ENCODE measurements around the gene KRTAP5-3. TPM values are rescaled to one million over a fixed set of nuclear protein-coding genes. Genes with fewer than 3 reads are reported as not detected.
"Not testable (repeated sequence)": the region's sequence is repeated elsewhere in the genome, so short reads cannot be mapped to it uniquely, and the experiment has no call there.

The KRTAP5-3 gene
- total RNA-seq, 1 donor from 2014 or later, result not detected

DNA sequence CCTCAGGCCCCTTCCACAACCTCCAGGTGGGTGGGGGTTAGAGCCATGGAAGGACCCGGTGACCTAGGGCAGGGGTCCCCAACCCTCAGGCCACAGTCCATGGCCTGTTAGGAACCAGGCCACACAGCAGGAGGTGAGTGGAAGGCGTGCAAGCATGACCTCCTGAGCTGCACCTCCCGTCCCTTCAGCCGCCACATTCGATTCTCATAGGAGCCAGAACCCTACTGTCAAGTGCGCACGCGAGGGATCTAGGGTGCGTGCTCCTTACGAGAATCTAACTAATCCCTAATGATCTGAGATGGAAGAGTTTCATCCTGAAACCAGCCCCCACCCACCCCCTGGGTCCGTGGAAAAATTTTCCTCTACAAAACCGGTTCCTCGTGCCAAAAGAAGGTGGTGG is 17.3 kb upstream of the KRTAP5-3 start:
- ATAC-seq (no peak), DNase-seq (no peak)
- intact Hi-C loops (cut with micrococcal nuclease), result no loop called here

DNA sequence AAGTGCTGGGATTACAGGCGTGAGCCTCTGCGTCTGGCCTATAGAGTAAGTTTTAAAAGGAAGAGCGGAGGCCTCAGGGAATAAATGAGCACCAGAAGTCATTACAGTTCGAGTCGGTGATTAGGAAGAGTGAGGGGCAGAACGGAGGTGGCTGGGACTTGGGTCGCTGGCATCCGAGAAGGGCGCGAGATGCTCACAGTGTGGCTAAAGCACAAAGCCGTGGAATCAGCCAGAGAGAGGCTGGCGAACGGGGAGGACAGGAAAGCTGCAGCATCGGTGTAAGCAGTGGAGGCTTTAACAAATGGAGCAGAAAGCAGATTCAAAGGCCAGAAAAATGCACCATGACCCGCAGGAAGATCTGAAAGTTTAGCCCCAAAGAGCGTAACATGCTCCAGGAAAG is 16.4 kb upstream of the KRTAP5-3 start:
- DNase-seq (no peak), ATAC-seq (no peak)
- intact Hi-C loops (cut with micrococcal nuclease), result no loop called here

DNA sequence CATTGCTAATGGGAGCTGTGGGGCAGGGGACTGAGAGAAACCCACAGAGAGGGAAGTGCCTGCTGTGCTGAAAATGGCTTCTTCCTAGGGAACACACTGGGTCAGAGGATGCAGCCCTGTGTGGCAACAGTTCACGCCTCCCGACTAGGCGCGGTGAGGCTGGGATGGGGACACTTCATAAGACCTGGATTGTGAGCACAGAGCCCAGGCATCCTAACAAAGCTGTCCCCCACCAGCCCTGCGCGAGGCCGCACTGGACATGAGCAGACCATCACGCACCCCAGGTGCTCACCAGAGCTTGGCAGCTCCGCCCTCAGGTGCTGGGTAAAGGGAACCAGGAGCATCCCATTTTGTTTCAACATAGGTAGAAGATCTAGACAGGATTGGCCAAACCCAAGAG is 15.5 kb upstream of the KRTAP5-3 start:
- DNase-seq (no peak), ATAC-seq (no peak)
- intact Hi-C loops (cut with micrococcal nuclease), result no loop called here

DNA sequence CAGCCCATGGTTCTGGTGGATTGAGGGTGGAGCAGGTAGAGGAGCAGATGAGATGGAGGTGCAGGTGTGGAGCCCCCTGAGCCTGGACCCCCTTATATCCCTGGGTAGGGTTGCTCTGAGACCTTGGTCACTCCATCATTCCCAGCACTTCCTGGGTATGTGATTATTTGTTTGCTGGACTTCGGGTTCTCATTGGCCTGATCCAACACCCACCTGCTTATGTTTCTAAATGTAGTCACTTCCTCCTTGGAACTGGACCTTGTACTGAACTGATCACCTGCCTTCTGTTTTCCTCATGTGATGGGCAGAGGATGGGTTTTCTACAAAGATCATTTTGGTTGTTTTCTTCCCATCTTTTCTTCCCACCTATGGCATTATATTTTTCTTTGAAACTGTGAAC is 13.8 kb upstream of the KRTAP5-3 start, which contains the start of gene KRTAP5-4:
KRTAP5-4 (minus strand) TSS at position 53 of the 400 bp plus-strand sequence; CDS start at position 8, 45 bp downstream.
- no peak for ATAC-seq
- intact Hi-C loops (cut with micrococcal nuclease), result no loop called here
- no peak for DNase-seq

DNA sequence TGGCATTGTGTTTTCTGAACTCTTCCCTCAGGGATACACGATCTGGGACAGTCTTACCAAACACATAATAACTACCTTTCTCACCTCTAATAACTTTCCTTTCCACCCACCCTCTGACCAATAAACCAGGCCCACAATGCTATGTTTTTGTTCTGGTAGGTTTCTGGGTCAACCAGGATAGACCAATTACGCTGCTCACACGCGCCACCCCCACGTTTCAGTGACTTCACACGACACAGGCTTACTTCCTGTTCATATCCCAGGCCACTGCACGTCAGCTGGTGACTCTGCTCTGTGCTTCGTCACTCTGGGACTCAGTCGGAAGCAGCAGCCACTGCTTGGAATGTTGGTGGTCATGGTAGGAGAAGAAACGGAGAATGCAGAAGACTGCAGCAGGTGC is 11.2 kb upstream of the KRTAP5-3 start:
- intact Hi-C loops (cut with micrococcal nuclease), result no loop called here
- no peak for ATAC-seq

GRCh38 chr11:1618231-1618630 is 10.0 kb upstream of the KRTAP5-3 start:
- intact Hi-C loops (cut with micrococcal nuclease), result no loop called here
- DNase-seq (no peak), ATAC-seq (no peak)

More for the DNA sequence above, 11.2 kb upstream of the KRTAP5-3 start:
- DNase-seq, result no peak

DNA sequence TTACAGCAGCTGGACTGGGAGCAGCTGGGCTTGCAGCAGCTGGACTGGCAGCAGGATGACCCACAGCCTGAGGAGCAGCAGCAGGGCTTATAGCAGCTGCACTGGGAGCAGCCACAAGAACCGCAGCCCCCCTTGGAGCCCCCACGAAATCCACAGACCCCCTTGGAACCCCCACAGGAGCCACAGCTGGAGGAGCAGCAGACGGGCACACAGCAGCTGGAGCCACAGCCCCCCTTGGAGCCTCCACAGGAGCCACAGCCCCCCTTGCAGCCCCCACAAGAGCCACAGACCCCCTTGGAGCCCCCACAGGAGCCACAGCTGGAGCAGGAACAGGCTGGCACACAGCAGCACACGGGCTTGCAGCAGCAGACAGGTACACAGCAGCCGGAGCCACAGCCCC is 362 bp downstream of the KRTAP5-3 start:
- intact Hi-C loops (cut with micrococcal nuclease); DNase-seq; ATAC-seq: not testable (repeated sequence)

GRCh38 chr11:1607156-1607845 is 962 bp downstream of the KRTAP5-3 start:
- DNase-seq; intact Hi-C loops (cut with micrococcal nuclease); ATAC-seq: not testable (repeated sequence)

DNA sequence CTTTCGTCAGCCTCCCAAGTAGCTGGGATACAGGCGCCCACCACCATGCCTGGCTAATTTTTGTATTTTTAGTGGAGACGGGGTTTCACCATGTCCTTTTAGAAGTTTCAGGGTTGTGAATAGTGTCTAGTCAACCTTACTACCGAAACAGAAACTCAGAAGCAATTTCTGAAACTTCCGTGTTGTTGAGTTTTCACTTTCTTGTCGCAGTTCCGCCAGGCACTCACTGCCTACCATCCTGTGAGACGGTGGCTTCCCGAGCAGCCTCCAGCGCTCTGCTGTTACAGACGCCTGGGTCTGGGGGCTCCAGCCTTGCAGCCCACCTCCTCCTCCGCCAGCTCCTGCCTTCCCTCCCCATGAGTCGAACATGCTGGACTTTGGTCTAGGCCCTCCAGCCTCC is 2.3 kb downstream of the KRTAP5-3 start:
- ATAC-seq; DNase-seq; intact Hi-C loops (cut with micrococcal nuclease): not testable (repeated sequence)

DNA sequence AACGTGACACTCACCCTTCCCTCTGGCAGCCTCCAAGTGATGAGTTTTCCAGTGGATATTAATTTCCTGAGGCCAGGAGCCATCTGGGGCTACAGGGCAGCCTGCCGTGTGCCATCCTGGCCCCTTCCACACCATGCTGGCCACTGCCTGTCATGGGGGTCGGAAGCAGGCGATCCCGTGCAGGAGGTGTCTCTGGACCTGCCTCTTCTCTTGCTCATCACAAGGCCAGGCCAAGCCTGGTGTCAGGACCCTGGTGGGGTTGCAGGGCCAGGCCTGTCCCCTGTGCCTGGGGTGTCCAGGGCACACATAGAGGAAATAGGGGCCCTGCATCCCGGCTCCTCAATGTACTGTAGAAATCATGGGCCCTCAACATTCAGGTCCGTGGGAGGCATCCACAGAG is 3.6 kb downstream of the KRTAP5-3 start:
- ATAC-seq (no peak), DNase-seq (no peak)
- intact Hi-C loops (cut with micrococcal nuclease), result no loop called here

- intact Hi-C loops (cut with micrococcal nuclease), result no loop called here
- ATAC-seq (no peak), DNase-seq (no peak)
Measured at GRCh38 chr11:1604181-1604580, 4.1 kb downstream of the KRTAP5-3 start.

- ATAC-seq (no peak), DNase-seq (no peak)
- intact Hi-C loops (cut with micrococcal nuclease), result no loop called here
Measured at GRCh38 chr11:1603629-1604028, 4.6 kb downstream of the KRTAP5-3 start.

- DNase-seq; ATAC-seq; intact Hi-C loops (cut with micrococcal nuclease): not testable (repeated sequence)
Measured at GRCh38 chr11:1601663-1602062, 6.6 kb downstream of the KRTAP5-3 start.

DNA sequence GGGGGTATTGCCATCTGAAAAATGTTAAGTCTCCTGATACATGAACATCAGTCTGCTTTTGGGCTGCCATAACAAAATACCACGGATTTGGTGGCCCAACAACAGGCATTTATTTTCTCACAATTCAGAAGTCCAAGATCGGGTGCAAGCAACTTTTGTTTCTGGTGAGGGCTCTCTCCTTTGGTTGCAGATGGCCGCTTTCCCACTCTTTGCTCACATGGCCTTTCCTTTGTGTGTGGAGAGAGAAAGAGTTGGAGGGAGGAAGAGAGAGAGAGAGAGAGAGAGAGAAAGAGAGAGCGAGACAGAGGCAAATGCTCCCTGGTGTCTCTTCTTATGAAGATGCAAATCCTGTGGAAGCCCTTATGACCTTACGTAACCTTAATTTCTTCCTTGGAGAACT is 7.6 kb downstream of the KRTAP5-3 start:
- ATAC-seq (no peak), DNase-seq (no peak)
- intact Hi-C loops (cut with micrococcal nuclease), result no loop called here

DNA sequence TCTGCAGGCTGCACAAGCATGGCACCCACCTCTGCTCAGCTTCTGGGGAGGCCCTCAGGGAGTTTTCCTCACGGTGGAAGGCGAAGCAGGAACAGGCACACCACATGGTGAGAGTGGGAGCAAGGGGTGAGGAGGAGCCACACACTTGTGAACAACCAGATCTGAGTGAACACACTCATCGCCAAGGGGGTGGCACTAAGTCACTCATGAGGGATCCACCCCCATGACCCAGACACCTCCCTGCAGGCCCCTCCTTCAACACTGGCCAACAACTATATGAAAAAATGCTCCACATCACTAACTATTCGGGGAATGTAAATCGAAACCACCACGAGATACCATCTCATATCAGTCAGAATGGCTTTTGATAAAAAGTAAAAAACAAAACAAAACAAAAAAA is 9.4 kb downstream of the KRTAP5-3 start:
- DNase-seq (no peak), ATAC-seq (no peak)
- intact Hi-C loops (cut with micrococcal nuclease), result no loop called here

DNA sequence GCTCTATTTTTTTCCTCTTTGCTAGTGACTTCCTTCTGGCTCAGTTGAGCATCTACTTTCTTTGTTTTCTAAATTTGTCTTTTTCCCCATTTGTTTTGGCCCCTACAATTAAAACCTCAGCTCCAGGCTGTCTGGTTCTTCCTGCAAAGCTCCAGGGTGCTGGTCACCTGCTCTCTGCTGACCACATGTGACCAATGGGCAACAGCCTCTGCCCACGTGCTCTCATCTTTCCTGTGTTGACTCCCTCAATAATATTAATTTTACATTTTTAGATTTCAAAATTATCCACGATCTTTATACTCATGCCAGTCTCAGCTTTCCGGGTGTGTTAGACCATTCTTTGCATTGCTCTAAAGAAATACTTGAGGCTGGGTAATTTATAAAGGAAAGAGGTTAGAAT is 9.9 kb downstream of the KRTAP5-3 start:
- ATAC-seq; intact Hi-C loops (cut with micrococcal nuclease); DNase-seq: not testable (repeated sequence)

DNA sequence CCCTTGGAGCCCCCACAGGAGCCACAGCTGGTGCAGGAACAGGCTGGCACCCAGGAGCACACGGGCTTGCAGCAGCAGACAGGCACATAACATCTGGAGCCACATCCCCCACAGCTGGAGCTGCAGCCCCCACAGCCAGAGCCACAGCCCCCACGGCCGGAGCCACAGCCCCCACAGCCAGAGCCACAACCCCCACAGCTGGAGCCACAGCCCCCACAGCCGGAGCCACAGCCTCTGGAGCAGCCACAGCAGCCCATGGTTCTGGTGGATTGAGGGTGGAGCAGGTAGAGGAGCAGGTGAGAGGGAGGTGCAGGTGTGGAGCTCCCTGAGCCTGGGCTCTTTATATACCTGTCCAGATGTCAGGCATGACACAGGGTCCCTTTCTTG is 10.3 kb downstream of the KRTAP5-3 start, which contains the start of gene KRTAP5-2:
KRTAP5-2 (minus strand) TSS at position 301 of the 387 bp plus-strand sequence; CDS start at position 257, 44 bp downstream.
- ATAC-seq, result no peak
- intact Hi-C loops (cut with micrococcal nuclease), result no loop called here
- no peak for DNase-seq

- DNase-seq, result no peak
- ATAC-seq, result no peak
- intact Hi-C loops (cut with micrococcal nuclease), result no loop called here
Measured at GRCh38 chr11:1597331-1597993, 10.8 kb downstream of the KRTAP5-3 start.

- intact Hi-C loops (cut with micrococcal nuclease); ATAC-seq: not testable (repeated sequence)
Measured at GRCh38 chr11:1596576-1597121, 11.6 kb downstream of the KRTAP5-3 start.

DNA sequence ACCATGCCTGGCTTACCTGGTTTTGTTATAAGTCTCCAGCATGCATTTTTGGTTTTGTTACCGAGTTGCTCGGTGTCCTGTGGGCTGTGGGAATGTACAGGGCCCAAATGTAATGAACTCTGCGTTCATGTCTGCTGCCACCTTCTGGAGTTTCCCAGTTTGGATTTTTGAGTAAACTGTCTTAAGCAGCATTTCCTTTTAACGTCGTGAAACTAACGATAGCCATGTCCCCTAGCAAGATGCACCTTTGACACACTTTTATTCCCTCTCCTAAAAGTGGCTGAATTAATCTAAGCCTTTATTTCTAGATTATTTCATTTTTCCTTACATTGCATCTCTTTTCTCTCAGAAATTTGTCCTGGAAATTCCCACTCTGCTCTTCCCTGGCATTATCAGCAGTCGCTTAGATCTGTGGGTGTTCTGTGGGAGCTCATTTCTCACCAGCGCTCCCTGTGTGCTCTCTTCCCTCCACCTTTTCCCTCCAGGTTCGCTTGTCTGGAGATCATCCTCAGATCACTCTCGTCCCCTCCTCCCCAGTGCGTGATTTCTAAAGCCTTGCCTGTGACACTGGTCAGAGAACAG is 12.2 kb downstream of the KRTAP5-3 start:
- ATAC-seq; intact Hi-C loops (cut with micrococcal nuclease); DNase-seq: not testable (repeated sequence)

More at GRCh38 chr11:1596576-1597121, 11.6 kb downstream of the KRTAP5-3 start:
- DNase-seq, result not testable (repeated sequence)
